ENCODE measurements around the gene SEM1.
"Not testable (repeated sequence)": the region's sequence is repeated elsewhere in the genome, so short reads cannot be mapped to it uniquely, and the experiment has no call there.

DNA sequence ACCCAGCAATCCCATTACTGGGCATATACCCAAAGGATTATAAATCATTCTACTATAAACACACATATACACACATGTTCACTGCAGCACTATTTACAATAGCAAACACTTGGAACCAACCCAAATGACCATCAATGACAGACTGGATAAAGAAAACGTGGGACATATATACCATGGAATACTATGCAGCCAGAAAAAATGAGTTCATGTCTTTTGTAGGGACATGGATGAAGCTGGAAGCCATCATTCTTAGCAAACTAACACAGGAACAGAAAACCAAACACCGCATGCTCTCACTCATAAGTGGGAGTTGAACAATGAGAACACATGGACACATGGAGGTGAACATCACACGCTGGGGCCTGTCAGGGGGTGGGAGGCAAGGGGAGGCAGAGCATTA is 47.5 kb downstream of the SEM1 start:
- TF ChIP-seq, protein P1, sequence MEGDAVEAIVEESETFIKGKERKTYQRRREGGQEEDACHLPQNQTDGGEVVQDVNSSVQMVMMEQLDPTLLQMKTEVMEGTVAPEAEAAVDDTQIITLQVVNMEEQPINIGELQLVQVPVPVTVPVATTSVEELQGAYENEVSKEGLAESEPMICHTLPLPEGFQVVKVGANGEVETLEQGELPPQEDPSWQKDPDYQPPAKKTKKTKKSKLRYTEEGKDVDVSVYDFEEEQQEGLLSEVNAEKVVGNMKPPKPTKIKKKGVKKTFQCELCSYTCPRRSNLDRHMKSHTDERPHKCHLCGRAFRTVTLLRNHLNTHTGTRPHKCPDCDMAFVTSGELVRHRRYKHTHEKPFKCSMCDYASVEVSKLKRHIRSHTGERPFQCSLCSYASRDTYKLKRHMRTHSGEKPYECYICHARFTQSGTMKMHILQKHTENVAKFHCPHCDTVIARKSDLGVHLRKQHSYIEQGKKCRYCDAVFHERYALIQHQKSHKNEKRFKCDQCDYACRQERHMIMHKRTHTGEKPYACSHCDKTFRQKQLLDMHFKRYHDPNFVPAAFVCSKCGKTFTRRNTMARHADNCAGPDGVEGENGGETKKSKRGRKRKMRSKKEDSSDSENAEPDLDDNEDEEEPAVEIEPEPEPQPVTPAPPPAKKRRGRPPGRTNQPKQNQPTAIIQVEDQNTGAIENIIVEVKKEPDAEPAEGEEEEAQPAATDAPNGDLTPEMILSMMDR (conservative IDR thresholded peaks at IDR 0.05; ENCODE audit: low read depth, low read length): not testable (repeated sequence)
- not testable (repeated sequence) for TF ChIP-seq EZH2 (IDR thresholded peaks at IDR 0.05; ENCODE audit: low read length, unreplicated experiment)

Data from PC-3 (cell line).